CD4-positive, alpha-beta T cell treated with Interleukin-17A for 1 hour (primary cell): ENCODE data around the gene GDF10.

Experiments used
- DNase-seq: peaks from one replicate; pipeline ENCODE4 v3.0.0-alpha.2; 2020

The GDF10 gene

DNA sequence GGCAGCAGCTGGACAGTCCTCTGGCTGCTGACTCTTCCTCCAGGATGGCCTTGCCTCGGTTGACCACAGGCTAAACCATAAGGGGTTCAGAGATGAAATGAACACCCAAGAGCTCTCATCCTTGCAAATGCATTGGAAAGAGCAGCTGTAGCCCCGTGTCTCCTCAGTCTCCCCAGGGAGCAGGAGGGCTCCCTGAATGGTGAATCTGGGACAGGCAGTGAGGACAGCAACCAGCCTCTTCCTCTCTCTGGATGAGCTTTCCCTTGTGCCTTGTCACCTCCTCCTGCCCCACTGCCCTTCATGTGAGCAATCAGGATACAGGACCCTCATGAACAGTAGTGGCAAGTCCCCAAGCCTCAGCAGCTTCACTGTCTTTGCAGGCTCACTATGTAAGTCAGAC lies 23.9 kb upstream of the GDF10 start:
- no peak for DNase-seq

DNA sequence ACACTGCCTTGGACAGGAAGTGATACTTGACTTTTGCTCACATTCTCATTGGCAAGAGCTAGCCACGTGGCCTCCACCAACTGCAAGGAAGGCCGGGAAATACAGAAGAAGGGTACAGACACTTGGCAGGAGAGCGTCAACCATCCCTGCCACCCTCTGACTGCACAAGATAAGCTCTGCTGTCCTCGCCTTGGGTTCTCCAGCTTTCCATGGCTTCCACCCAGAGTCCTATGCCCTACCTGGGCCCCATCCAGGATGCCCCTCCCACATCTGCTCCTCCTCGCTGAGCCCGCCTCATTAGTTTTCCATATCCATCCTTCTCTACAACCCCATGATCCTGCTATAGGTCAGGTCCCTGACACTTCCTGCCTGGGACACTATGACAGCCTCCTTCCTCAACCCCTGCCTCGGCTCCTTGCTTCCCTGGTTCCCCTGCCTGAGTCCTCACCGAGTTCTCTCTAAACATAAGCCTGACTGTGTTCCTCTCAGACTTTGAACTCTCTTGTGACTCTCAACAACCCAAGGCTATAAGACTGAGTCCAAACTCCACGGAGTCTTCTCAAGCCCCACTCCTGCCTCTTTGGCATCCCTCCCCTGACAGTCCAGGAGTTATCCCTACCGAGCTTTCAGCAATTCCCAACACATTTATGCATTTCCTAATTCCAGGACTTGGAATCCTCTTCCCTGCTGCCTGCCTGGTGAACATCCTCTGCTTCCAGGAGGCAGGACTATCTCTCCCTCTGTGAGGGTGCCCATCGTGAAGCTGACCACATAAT lies 23.2 kb upstream of the GDF10 start:
- no peak for DNase-seq

GRCh38 chr10:47277352-47278151 lies 22.4 kb upstream of the GDF10 start:
- DNase-seq: peak; percentile 40

- DNase-seq: no peak
Observed at GRCh38 chr10:47278152-47278473, 21.9 kb upstream of the GDF10 start.

GRCh38 chr10:47278720-47279119 lies 21.3 kb upstream of the GDF10 start:
- no peak for DNase-seq

DNA sequence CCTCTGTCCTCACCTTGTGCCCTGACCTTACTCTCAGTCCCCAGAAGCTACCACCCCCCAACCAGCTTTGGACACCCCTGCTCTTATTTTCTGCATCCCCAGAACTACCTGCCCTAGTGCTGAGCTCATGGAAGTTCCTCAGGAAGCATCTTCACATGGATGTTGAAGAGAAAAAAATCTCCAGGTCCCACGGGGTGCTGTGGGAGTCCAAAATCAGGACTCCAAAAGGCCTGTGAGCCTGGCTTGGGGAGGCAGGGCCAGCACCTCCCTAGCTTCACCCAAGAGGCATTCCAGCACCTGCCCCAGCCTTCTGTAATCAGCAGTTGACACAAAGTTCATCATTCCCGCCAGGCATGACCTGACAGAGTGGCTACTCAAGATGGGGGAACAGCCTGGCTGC lies 20.7 kb upstream of the GDF10 start:
- no peak for DNase-seq

GRCh38 chr10:47282005-47282656 lies 17.9 kb upstream of the GDF10 start:
- no peak for DNase-seq

DNA sequence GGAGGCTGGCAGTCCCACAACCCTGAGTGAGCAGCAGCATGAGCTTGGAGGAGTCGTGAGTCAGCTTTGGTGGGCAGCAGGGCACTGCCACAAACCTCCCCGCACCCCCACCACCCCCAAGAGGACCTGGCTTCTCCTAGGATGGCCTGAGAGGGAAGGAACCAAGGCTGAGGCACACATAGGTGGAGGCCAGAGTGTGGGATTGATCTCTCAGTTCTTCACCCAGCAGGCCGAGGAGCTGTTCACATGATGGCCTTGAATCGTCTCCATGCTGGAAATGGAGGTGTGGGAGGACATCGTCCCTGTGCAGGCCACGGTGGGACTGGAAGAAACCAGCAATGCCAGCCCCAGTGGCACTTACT lies 17.4 kb upstream of the GDF10 start:
- no peak for DNase-seq

DNA sequence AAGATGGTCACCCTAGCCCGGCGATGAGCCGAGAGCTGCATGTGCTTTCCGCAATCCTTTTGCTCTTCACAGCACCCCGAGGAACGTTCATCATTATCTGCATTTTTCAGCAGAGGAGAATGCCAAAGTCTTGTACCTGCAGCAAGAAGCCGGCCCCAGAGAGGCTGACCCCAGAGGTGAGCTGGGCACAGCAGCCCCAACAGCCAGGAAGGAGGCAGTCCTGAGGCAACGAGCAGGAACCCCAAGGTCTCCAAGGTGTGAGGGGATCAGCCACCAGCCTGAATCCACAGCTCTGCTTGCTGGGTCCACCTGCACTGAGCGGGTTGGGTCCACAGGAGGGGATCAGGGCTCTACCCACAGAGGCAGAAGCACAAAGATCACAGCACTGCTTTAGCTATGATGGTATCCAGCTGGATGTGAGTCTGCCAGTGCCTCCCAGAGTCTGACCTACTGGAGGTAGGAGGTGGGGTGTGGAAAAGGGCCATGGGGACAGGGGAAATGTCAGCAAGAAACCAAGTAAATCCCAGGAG lies 16.8 kb upstream of the GDF10 start:
- DNase-seq: no peak

DNA sequence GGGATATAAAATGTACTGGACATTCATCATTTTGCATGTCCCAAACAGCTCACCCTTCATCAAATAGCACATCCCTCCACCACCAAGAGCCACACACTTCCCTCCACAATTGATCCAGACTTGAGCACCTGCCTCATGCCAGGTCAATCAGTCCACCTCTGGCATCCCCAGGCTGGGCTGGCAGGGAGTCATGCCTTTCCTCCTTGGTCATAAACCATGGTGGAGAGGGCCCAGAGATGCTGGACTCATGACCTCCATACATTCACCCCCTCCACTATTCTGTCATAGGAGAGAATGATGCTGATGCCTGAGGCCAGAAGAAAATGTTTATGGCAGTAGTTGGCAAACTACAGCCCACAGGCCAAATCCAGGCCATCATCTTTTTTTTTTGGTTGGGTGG lies 16.1 kb upstream of the GDF10 start:
- no peak for DNase-seq

DNA sequence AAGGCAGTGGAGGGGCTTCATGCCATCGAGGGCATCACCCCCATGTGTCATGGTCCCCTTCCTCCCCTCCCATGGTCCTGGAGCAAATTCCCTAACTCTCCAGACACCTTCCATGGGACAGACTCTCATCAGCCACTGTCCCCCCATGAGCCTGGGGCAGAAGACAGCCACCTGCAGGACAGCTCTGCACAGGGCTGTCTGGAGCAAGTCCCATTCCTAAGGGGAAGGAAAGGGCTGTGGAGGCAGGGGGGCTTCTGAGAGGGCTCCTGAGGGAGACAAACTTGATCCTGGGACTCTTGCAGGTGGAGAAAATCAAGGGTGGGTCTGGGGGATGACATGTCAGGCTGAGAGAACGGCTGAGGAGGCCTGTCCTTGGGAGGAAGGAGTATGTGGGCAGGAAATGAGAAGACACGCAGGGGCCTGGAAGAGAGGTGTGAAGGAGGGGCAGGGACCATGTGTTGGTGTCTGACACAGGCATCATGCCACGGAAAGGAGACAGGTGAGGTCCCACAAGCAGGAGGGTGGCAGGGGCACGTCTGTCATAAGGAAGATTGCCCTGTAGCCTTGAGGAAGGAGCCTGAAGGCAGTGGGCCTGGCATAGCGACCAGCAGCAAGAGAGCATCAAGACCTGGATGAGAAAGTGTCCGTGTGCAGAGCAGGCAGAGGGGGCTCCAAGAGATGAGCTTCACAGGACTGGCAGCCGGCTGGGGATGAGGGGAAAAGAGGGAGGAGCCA lies 14.4 kb upstream of the GDF10 start:
- DNase-seq: no peak

GRCh38 chr10:47286116-47286505 lies 13.9 kb upstream of the GDF10 start:
- no peak for DNase-seq

- DNase-seq: no peak
Observed at GRCh38 chr10:47286591-47287315, 13.2 kb upstream of the GDF10 start.

GRCh38 chr10:47287365-47287802 lies 12.6 kb upstream of the GDF10 start:
- DNase-seq: no peak

DNA sequence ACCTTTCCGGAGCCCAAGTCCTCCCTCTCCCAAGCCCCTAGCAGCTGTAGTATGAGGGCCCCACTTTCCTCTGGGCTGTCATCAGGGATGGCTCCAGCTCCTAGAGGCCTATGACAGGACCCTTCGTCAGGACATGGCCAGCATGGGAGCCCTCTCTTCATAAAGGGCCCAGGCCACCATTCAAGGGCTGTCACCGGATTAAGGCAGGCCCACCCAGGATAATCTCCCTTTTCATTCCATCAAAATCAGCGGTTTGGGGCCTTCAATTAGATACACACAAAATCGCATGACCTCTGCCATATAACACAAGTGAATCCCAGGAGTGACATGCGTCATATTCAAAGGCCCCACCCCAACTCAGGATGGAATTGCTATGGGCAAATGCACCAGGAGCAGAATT lies 12.2 kb upstream of the GDF10 start:
- DNase-seq: no peak

GRCh38 chr10:47288236-47288635 lies 11.8 kb upstream of the GDF10 start:
- DNase-seq: no peak

- no peak for DNase-seq
Observed at GRCh38 chr10:47288916-47289495, 11.0 kb upstream of the GDF10 start.

- no peak for DNase-seq
Observed at GRCh38 chr10:47289921-47290320, 10.1 kb upstream of the GDF10 start.

DNA sequence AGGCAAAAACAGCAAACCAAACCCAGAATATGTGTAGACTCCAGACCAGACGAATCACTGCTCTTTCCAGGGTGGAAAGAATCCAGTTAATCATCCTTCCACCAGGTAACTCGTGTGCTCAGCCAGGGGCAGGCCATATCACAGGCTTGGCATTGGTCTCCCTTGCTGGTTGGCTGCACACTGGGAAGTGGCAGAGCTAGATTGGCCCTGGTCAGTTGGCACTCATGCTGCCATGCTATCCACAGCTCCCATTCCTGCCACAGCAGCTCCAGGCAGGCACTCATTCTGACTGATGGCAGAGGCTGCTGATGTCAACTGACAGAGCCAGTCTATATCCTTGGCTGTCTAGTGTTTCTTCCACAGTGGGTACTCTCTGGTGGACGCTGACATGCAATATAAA lies 9.7 kb upstream of the GDF10 start:
- no peak for DNase-seq

DNA sequence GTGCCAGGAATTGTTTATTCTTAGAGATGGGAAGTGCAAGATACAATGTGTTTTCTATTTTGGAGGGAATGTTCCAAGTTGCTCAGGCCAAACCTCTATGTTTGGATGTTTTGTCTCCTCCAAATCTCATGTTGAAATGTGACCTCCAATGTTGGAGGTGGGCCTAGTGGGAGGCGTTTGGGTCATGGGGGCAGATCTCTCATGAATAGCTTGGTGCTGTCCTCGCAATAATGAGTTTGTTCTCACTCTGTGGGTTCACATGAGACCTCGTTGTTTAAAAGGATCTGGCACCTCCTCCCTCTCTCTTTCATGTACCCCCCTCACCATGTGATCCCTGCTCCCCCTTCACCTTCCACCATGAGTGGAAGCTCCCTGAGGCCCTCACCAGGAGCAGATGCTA lies 8.3 kb upstream of the GDF10 start:
- DNase-seq: no peak

- no peak for DNase-seq
Observed at GRCh38 chr10:47294057-47294456, 5.9 kb upstream of the GDF10 start.

DNA sequence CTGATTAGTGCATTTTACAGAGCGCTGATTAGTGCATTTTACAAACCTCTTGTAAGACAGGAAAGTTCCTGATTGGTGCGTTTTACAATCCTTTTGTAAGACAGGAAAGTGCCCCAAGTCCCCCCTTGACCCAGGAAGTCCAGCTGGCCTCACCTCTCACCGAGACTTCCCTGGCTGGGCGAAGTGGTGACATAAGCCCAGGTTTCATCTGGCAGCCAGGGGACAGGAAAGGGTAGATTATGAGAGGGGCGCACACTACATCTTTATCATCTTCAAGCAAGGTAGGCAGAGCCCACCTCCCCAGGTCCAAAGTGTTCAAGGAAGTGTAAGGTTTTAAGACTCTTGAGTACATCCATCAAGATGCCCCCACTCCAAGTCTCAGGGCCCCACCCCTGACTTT lies 5.5 kb upstream of the GDF10 start:
- no peak for DNase-seq
